ENCODE measurements around the gene IQSEC1. TPM values are rescaled to one million over a fixed set of nuclear protein-coding genes. Genes with fewer than 3 reads are reported as not detected.

The IQSEC1 gene
- total and polyA plus RNA-seq, 2 of the 8 experiments (the other 6 are each of a cell fraction or from before 2014, with no cell fraction given): 6.8 to 28.8 TPM

GRCh38 chr3:13011573-13012220 is 61.5 kb downstream of the IQSEC1 start:
- DNase-seq (ENCODE audit: low read depth in 1 of 2, low spot score in 2 of 2) (no peak), FAIRE-seq (no peak)
- Histone ChIP-seq H3K4ac (replicated peaks; ENCODE audit: insufficient read length, low read depth, low read length) (no peak overlapping the region), H3K9ac (replicated peaks in 1 of 4; ENCODE audit: extremely low read depth in 1 of 4, low read depth in 3 of 4, low read length in 3 of 4) (no peak overlapping the region), H3K4me3 (ENCODE audit: extremely low read depth in 1 of 4, insufficient read depth in 2 of 4, low read depth in 3 of 4, low read length in 4 of 4) (no peak overlapping the region), H3K4me1 (replicated peaks in 1 of 4; ENCODE audit: control insufficient read depth in 3 of 4, insufficient read depth in 4 of 4, low read length in 3 of 4) (peaks cover 6 to 15% (median 9%) of the 10 kb centered on the region in 4 experiments), H2BK5ac (ENCODE audit: low read depth, low read length) (no peak overlapping the region), H3K4me2 (ENCODE audit: insufficient read depth in 1 of 2, low read depth in 2 of 2, low read length in 2 of 2) (peak overlapping the region in 1 of 2 experiments; percentile 19; a peak in 1 of 4 replicates), H3K36me3 (ENCODE audit: control insufficient read depth in 2 of 4, insufficient read depth in 4 of 4, low read length in 3 of 4) (no peaks in the 10 kb centered on the region), H3K23ac (ENCODE audit: insufficient read length) (no peak overlapping the region), H2AFZ (ENCODE audit: low read length) (no peak overlapping the region), H2BK20ac (ENCODE audit: low read length) (peak overlapping the region; percentile 55; the same call in 1 of the 2 replicates), H3K27me3 (replicated peaks in 1 of 4; ENCODE audit: control insufficient read depth in 3 of 4, extremely low read depth in 1 of 4, insufficient read depth in 3 of 4, low read length in 3 of 4) (no peaks in the 10 kb centered on the region; a peak in 1 of 7 replicates), H4K5ac (ENCODE audit: insufficient read length, low read depth, low read length) (no peak overlapping the region), H2BK120ac (replicated peaks; ENCODE audit: low read depth, low read length) (no peak overlapping the region), H2BK15ac (ENCODE audit: low read length) (no peak overlapping the region), H2BK12ac (ENCODE audit: low read depth, low read length) (peak overlapping the region; percentile 6; the same call in 1 of the 2 replicates), H3K14ac (ENCODE audit: insufficient read length) (no peak overlapping the region), H3K18ac (ENCODE audit: extremely low read depth, low read length) (no peak overlapping the region), H3K56ac (replicated peaks; ENCODE audit: insufficient read length, low read depth, low read length) (no peak overlapping the region), H3K79me1 (ENCODE audit: low read depth, low read length) (no peaks in the 10 kb centered on the region), H4K91ac (replicated peaks; ENCODE audit: insufficient read length, low read length) (peak overlapping the region; percentile 20), H4K20me1 (replicated peaks in 1 of 2; ENCODE audit: control insufficient read depth in 1 of 2, insufficient read depth in 2 of 2, low read length in 2 of 2) (no peaks in the 10 kb centered on the region), H3K23me2 (ENCODE audit: low read depth, low read length) (no peaks in the 10 kb centered on the region; the same call in 1 of the 2 replicates), H3K79me2 (ENCODE audit: control insufficient read depth in 1 of 2, insufficient read depth in 2 of 2, low read length in 2 of 2) (no peaks in the 10 kb centered on the region), H2AK5ac (ENCODE audit: low read depth, low read length) (0 out of 2 replicates have a peak overlapping the region, but pooled peaks have one; percentile 9), H3K9me3 (ENCODE audit: insufficient read depth in 2 of 2, low read depth in 1 of 2, low read length in 1 of 2) (no peaks in the 10 kb centered on the region), H3K27ac (ENCODE audit: low read depth, low read length) (no peak overlapping the region), H4K8ac (ENCODE audit: extremely low read depth, insufficient read depth, low read length) (no peak overlapping the region)
- CTCF ChIA-PET (ENCODE audit: partially characterized antibody): interaction anchor here (0.8 to 13.5 kb wide), 7 partner anchors 13 to 181 kb away, joined by 3 to 71 read pairs (median 3); no protein-coding TSS in a partner anchor
- POLR2A ChIA-PET (ENCODE audit: partially characterized antibody): no interaction called here
- 66% methylated on average over 11 of the region's 11 CpGs; no CpG with 5 or more reads in 1 of the 2 experiments for WGBS, 2 experiments (ENCODE audit: extremely low coverage in 1 of 2, insufficient coverage in 1 of 2, insufficient read length in 1 of 2, insufficient replicate concordance in 2 of 2, low coverage in 1 of 2, low lambda C conversion rate in 2 of 2, missing lambda C conversion rate in 1 of 2)
- TF ChIP-seq POLR2AphosphoS5 (IDR thresholded peaks at IDR 0.05; ENCODE audit: low read depth, low read length) (no peak), CREB1 (IDR thresholded peaks at IDR 0.05) (peak; percentile 11; the same call in 1 of the 2 replicates), E2F6 (IDR thresholded peaks at IDR 0.05) (no peak), SIX5 (IDR thresholded peaks at IDR 0.05; ENCODE audit: low read depth, low read length) (peak; percentile 22; the same call in 1 of the 2 replicates), RAD21 (IDR thresholded peaks at IDR 0.05 in 1 of 2, conservative IDR thresholded peaks at IDR 0.05 in 1 of 2; ENCODE audit: low read depth in 2 of 2, low read length in 2 of 2) (no peak), CEBPB (IDR thresholded peaks at IDR 0.05; ENCODE audit: low read depth, low read length) (no peak), EGR1 (IDR thresholded peaks at IDR 0.05; ENCODE audit: borderline replicate concordance, low read depth, low read length) (no peak)
